Activated CD4-positive, alpha-beta memory T cell treated with anti-CD3 and anti-CD28 coated beads, Interleukin-2, amount 10 ng/mL, durations not matched to agents 7 days and 5 days (primary cell): ENCODE measurements around the gene ATXN7L1. TPM values are rescaled to one million over a fixed set of nuclear protein-coding genes. Genes with fewer than 3 reads are reported as not detected.
A peak's percentile ranks its signal among the peaks of the same experiment; 100 is the strongest.

Experiments used
- CTCF ChIA-PET: fragments of 350-600 bp; sonication (Branson Sonifier 250); formaldehyde crosslinking; loops from one replicate; lab custom pipeline; 2021; ENCODE audit warnings: antibody characterized with exemption, inconsistent platforms; lab: Charles Lee
- POLR2A ChIA-PET: fragments of 350-600 bp; sonication (Branson Sonifier 250); formaldehyde crosslinking; loops from one replicate; lab custom pipeline; 2021; ENCODE audit warnings: antibody characterized with exemption; lab: Charles Lee
- DNase-seq: peaks from one replicate; pipeline ENCODE4 v3.0.0-alpha.2; 2020
- H3K27ac Mint-ChIP-seq: one replicate; pipeline ENCODE4 v1.8.0; 2021; ENCODE audit warnings: mild to moderate bottlenecking, mixed read lengths
- H3K27me3 Mint-ChIP-seq: one replicate; pipeline ENCODE4 v1.8.0; 2021; ENCODE audit warnings: mixed read lengths
- H3K36me3 Mint-ChIP-seq: one replicate; pipeline ENCODE4 v1.8.0; 2021; ENCODE audit warnings: low read depth, mixed read lengths
- H3K4me1 Mint-ChIP-seq: one replicate; pipeline ENCODE4 v1.8.0; 2021; ENCODE audit warnings: mixed read lengths
- H3K4me3 Mint-ChIP-seq: one replicate; pipeline ENCODE4 v1.8.0; 2021; ENCODE audit warnings: mild to moderate bottlenecking, mixed read lengths
- H3K9me3 Mint-ChIP-seq: one replicate; pipeline ENCODE4 v1.8.0; 2021; ENCODE audit warnings: mixed read lengths
- total RNA-seq, 2 experiments: library from RNA; stranded (reverse); gene quantifications; one replicate each; pipeline ENCODE4 v1.2.3, GENCODE V29; 2021

ATXN7L1 gene
- total RNA-seq, 2 experiments from 2014 or later, result 27.1 to 28.1 TPM

DNA sequence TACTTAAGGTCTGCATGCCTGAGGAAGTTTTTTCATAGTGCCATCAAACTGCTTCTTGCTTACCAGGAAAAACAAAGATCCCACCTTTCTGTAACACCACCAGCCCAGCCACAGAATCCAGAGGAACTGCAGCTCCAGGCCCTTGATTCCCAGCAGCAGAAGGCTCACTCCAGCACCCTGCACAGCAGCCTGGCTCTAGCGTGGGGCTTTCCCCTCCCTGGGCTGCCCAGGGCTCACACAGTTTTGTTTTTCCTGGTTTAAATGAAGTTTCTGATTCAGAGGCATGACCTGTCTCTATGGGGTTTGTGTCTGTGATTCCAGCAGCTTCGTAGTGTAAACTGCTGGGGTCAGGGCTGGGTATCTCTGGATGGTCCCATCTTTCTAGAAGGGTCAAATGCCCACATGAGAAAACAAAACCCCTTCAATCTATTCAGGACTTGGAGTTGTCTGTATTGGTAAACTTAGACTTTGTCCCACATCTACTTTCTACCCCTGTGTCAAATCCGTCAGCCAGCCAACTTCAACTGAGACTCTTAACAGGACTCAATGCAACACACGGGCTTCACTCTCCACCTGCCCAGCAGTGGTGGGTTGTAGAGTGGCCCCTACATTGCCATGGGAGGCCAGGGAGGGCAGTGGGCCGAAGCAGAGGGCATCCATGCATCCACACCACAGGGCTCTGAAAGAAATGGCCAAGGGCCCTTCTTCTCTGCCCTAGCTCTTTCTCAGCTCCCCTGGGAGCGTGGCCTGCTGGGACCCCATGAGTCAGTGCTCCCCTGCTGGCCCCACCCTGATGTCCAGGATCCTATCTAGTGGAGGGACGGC, 73.6 kb downstream of the ATXN7L1 start:
- peaks cover 63% of the 10 kb centered on the region for H3K4me1 Mint-ChIP-seq
- no peak overlapping the region for H3K4me3 Mint-ChIP-seq
- no peaks in the 10 kb centered on the region for H3K36me3 Mint-ChIP-seq
- peaks cover 2% of the 10 kb centered on the region for H3K27me3 Mint-ChIP-seq
- CTCF ChIA-PET, result interaction anchor here (1.3 kb wide), 1 partner anchor 42 kb away, joined by 3 read pairs; no protein-coding TSS in a partner anchor
- no peak overlapping the region for H3K27ac Mint-ChIP-seq
- DNase-seq, result no peak
- no peaks in the 10 kb centered on the region for H3K9me3 Mint-ChIP-seq
- POLR2A ChIA-PET, result interaction anchor here (1.7 to 10.3 kb wide), 2 partner anchors 11 to 46 kb away, joined by 3 to 103 read pairs; no protein-coding TSS in a partner anchor

DNA sequence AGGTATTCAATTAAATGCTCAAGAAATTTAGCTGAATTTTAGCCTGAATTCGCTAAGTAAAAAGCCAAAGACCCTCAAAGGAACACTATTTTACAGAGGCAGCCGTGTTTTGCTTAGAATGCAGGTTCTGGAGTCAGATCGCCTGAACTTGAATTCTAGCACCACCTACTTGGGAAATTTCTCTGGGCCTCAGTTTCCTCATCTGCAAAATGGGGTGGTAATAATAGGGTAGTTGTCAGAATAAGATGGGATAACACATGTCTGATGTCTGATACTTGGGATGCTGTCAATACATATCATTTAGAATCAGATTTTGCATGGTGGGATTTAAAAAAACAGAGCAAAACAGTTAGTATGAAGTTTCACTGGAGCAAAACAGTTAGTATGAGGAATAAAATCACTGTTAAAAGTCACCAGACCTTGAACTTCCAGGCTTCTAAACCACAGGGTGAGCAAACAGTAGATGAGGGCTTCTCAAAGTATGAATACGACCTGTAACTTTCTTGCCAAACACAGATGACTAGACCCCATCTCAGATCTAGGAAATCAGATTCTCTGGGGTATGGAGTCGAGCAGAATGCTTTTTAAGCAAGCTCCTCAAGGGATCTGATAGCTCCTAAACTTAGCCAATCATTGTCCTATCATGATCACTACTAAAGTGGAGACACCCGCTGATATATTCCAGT, 75.4 kb downstream of the ATXN7L1 start:
- ChIA-PET POLR2A (interaction anchor here (1.2 to 2.0 kb wide), 4 partner anchors 8 to 222 kb away, joined by 4 to 16 read pairs (median 6); no protein-coding TSS in a partner anchor), CTCF (interaction anchor here (0.9 to 1.7 kb wide), 3 partner anchors 34 to 40 kb away, joined by 3 to 5 read pairs (median 3); no protein-coding TSS in a partner anchor)
- no peak for DNase-seq
- peaks cover 2% of the 10 kb centered on the region for H3K27me3 Mint-ChIP-seq
- H3K9me3 Mint-ChIP-seq, result no peaks in the 10 kb centered on the region
- H3K27ac Mint-ChIP-seq, result no peak overlapping the region
- peaks cover 45% of the 10 kb centered on the region for H3K4me1 Mint-ChIP-seq
- H3K4me3 Mint-ChIP-seq, result no peak overlapping the region
- H3K36me3 Mint-ChIP-seq, result no peaks in the 10 kb centered on the region

DNA sequence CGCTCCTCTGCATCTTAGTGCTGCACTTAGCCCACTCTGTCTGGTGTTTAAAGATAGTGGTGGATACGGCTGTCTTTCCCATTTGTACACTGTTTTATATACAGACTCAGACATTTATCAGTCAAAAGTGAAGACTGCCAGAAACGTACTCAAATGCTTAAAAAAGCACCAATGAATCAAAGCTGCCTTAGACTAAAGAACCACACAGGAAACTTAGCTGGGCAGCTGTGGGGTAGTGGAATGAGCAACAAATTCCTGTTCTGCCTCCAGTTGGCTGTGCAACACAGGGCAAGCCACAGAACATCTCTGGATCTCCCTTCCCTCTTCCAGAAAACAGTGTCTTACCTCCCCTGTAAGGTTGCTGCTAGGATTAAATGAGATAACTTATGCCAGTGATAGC, 76.0 kb downstream of the ATXN7L1 start:
- H3K9me3 Mint-ChIP-seq, result no peaks in the 10 kb centered on the region
- H3K4me1 Mint-ChIP-seq, result peaks cover 39% of the 10 kb centered on the region
- peaks cover 2% of the 10 kb centered on the region for H3K27me3 Mint-ChIP-seq
- H3K36me3 Mint-ChIP-seq, result no peaks in the 10 kb centered on the region
- ChIA-PET CTCF (interaction anchor here (0.9 to 1.7 kb wide), 3 partner anchors 33 to 40 kb away, joined by 3 to 5 read pairs (median 3); no protein-coding TSS in a partner anchor), POLR2A (interaction anchor here (1.1 to 2.0 kb wide), 5 partner anchors 8 to 223 kb away, joined by 4 to 16 read pairs (median 4); no protein-coding TSS in a partner anchor)
- H3K27ac Mint-ChIP-seq, result no peak overlapping the region
- no peak overlapping the region for H3K4me3 Mint-ChIP-seq
- DNase-seq, result peak; percentile 55

DNA sequence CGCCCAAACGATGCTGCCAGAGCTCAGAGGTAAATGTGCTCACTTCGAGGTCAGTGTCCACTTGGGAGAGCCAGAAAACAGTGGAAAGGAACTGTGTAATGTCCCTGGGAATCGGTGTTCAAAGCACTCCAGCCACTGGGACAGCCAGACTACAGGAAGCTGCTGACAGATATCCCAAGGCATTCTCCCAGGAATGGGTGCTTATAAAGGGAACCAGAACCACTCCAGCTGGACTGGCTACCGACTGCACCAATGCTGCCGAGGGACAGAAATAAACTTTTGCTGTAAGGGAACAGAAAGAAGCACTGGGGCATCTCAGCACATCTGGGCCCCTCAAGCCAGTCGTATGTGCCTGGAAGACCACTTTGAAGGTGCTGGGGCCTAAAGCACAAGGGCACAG, 76.7 kb downstream of the ATXN7L1 start:
- ChIA-PET POLR2A (interaction anchor here (1.0 to 1.5 kb wide), 3 partner anchors 8 to 12 kb away, joined by 3 to 16 read pairs (median 4); no protein-coding TSS in a partner anchor), CTCF (interaction anchor here (0.9 to 1.7 kb wide), 3 partner anchors 33 to 39 kb away, joined by 3 to 5 read pairs (median 3); no protein-coding TSS in a partner anchor)
- Mint-ChIP-seq H3K27ac (no peak overlapping the region), H3K9me3 (no peaks in the 10 kb centered on the region), H3K27me3 (peaks cover 2% of the 10 kb centered on the region), H3K36me3 (no peaks in the 10 kb centered on the region), H3K4me1 (peaks cover 32% of the 10 kb centered on the region), H3K4me3 (no peak overlapping the region)
- DNase-seq, result no peak

DNA sequence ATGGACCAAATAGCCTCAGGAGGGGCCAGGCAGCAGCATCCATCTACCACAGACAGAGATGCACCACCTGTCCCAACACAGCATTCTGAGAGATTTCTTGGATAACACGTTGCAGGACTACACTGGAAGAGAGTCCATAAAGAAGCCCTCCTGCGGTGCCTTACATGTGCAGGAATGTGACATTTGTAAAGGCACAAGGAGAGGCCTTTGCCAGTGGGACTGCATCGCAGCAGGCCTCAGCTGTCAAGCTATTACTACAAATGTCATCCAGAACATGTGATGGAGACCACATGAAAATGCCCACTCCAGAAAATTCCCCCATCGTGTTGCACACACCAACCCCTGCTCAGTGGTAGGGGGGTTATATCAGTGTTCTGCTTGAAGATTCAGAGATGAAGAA, 77.4 kb downstream of the ATXN7L1 start:
- H3K4me1 Mint-ChIP-seq, result peaks cover 31% of the 10 kb centered on the region
- no peak for DNase-seq
- no peaks in the 10 kb centered on the region for H3K9me3 Mint-ChIP-seq
- ChIA-PET CTCF (interaction anchor here (0.6 to 1.6 kb wide), 3 partner anchors 34 to 79 kb away, joined by 3 to 5 read pairs (median 4); no protein-coding TSS in a partner anchor), POLR2A (interaction anchor here (1.0 to 1.2 kb wide), 2 partner anchors 9 to 51 kb away, joined by 3 read pairs; no protein-coding TSS in a partner anchor)
- peaks cover 2% of the 10 kb centered on the region for H3K27me3 Mint-ChIP-seq
- no peak overlapping the region for H3K27ac Mint-ChIP-seq
- no peak overlapping the region for H3K4me3 Mint-ChIP-seq
- H3K36me3 Mint-ChIP-seq, result no peaks in the 10 kb centered on the region

DNA sequence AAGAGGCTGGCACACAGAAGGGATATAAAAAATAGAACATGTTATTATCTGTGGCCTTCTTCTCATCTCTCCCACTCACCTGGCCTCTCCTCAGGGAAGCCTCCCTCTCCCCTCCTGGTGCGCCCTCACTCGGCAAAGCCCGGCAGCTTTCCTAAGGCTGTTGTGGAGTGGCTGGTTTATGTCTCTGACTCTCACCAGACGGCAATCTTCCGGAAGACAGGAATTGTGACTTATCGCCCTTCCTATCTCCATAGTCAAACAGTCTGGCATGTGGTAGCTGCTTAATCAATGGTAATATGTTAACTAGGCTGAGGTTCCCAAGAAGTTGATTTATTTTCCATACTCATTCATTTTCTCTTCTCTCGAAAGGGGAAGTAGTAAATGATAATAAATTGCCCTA, 78.7 kb downstream of the ATXN7L1 start:
- H3K36me3 Mint-ChIP-seq, result no peaks in the 10 kb centered on the region

DNA sequence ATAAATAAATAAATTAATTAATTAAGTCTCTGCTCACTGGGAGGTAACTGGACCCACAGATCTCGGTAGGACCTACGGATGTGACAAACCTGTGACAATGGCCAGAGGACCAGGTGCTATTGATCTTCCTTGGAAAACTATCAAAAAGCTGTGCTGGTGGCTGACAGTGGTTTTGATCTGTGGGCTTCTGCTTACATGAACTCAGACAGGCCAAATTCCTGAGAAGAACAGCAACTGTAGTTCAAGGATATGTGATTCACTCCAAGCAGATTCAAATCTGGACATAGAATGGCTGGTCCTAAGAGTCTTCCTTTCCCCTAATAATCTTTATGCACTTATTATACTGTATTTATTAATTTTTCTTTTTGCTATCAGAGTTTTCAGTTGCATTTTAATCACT, 80.0 kb downstream of the ATXN7L1 start:
- Mint-ChIP-seq H3K4me1 (peaks cover 22% of the 10 kb centered on the region), H3K4me3 (no peak overlapping the region), H3K9me3 (no peaks in the 10 kb centered on the region), H3K27me3 (peaks cover 2% of the 10 kb centered on the region), H3K27ac (no peak overlapping the region), H3K36me3 (no peaks in the 10 kb centered on the region)
- no peak for DNase-seq
- ChIA-PET CTCF (interaction anchor here (0.8 to 1.8 kb wide), 5 partner anchors 8 to 139 kb away, joined by 3 to 4 read pairs (median 3); no protein-coding TSS in a partner anchor), POLR2A (interaction anchor here (0.8 to 2.2 kb wide), 2 partner anchors 10 to 27 kb away, joined by 3 to 8 read pairs; no protein-coding TSS in a partner anchor)

More for the DNA sequence above, 78.7 kb downstream of the ATXN7L1 start:
- Mint-ChIP-seq H3K9me3 (no peaks in the 10 kb centered on the region), H3K4me1 (peaks cover 28% of the 10 kb centered on the region), H3K27me3 (peaks cover 2% of the 10 kb centered on the region), H3K27ac (no peak overlapping the region), H3K4me3 (no peak overlapping the region)
- ChIA-PET POLR2A (interaction anchor here (1.2 to 2.2 kb wide), 2 partner anchors 8 to 52 kb away, joined by 3 to 8 read pairs; no protein-coding TSS in a partner anchor), CTCF (interaction anchor here (1.5 to 1.8 kb wide), 3 partner anchors 12 to 145 kb away, joined by 3 to 4 read pairs (median 3); no protein-coding TSS in a partner anchor)
- DNase-seq, result no peak

DNA sequence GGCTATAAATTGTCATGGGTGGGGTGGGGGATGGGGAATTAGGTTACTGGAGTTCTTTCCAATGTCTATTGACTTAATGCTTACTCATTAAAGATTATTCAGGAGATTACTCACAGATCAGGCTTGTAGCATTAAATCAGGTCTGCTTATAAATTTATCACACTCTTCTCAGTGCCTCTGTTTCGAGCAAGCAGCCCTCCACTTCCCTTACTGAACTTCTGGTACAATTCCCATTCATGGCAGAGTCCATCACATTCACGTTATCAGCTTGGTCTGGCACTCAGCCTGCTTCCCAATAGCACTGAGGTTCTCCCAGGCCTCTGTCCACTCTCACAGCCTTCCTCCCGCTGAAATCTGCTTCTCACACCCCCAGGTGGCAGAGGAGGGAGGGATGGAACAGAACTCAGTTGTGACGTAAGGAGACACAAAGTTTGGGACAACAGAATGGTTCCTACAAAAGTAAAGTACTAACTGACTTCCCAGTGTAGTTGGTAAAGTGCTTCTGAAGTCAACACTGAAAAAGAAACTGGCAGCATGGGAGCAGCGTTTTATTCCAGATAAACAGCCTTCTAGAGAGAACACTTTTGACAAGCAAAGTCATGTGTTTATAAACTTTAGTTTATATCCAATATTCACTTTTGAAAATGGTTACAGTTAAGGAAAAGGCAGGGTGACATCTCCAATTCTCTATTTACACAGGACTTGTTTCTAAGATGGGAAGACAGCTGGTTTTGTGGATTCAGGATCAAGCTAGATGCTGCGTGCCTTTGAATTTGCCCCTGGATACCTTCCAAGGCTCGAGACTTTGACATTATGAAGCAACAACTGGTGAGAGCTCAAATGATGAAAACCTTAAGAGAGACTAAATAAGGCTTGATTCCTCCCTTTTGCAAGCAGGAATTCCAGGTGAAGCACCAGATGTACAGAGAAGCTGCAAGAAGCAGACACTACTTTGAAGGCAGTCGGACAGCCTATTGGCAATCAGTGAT, 81.4 kb downstream of the ATXN7L1 start:
- Mint-ChIP-seq H3K9me3 (no peaks in the 10 kb centered on the region), H3K36me3 (no peaks in the 10 kb centered on the region), H3K4me3 (no peak overlapping the region), H3K4me1 (peaks cover 9% of the 10 kb centered on the region), H3K27me3 (peaks cover 2% of the 10 kb centered on the region), H3K27ac (no peak overlapping the region)
- ChIA-PET CTCF (interaction anchor here (1.2 to 1.4 kb wide), 2 partner anchors 10 to 138 kb away, joined by 3 read pairs; no protein-coding TSS in a partner anchor), POLR2A (no interaction called here)
- DNase-seq, result no peak

DNA sequence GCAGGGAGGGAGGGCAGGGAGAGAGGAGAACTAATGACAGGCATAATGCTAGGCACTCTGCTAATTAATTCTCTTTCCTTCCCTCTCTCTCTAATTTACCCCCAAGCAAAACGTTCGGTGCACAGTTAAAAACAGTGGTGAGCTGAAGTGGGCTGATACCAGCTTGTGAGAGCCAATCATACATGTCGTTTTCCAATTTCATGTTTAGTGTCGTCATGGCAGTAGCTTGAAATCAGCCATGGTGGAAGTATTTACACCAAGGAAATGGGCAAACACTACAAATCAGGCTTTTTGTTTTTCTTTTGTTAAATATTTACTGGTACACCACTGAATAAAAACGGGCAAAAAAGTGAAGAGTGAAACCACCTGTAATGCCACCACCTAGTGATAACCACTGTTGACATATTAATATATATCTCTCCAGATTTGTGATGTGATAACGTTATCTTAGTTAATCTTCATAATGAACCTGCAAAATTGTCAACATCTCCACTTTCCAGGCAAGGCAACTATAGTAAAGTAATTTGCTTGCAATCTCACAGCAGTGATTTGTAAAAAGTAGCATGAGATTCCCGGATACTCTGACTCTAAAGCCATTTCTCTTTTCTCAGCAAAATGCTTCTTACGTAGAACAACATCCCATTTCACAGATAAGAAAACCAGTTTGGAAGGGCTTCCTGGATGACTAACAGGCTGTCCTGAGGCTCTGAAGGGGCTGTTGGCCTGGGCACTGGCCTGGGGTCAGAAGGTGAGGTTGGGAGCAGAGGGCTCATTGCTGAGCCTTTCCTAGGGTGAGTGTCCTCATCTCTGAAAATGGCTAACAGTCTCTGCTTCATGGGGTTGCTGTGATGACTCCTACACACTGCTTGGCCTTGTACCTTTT, 83.7 kb downstream of the ATXN7L1 start:
- no peak overlapping the region for H3K4me3 Mint-ChIP-seq
- H3K36me3 Mint-ChIP-seq, result no peaks in the 10 kb centered on the region
- no peaks in the 10 kb centered on the region for H3K9me3 Mint-ChIP-seq
- ChIA-PET CTCF (interaction anchor here (1.2 kb wide), 1 partner anchor 31 kb away, joined by 3 read pairs; no protein-coding TSS in a partner anchor), POLR2A (no interaction called here)
- no peaks in the 10 kb centered on the region for H3K4me1 Mint-ChIP-seq
- no peak for DNase-seq
- no peak overlapping the region for H3K27ac Mint-ChIP-seq
- no peaks in the 10 kb centered on the region for H3K27me3 Mint-ChIP-seq

DNA sequence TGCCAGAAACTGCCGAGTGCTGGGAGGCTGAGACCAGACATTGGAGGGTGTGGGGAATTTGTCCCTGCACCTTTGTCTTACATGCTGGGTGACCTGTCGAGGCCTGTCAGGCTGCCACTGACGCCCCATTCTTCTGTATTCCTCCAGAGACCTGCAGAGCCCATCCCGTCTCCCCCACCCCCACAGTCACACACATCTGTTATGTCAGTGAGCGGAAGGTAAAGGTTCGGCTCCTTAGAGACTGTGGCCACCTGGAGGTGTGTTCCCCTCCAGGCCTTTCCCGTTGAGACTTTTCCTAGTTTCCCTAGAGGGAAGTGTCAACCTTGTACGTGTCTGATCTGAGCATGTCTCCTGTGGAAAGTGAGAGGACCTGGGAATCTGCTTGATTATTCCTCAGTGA, 84.5 kb downstream of the ATXN7L1 start:
- no peaks in the 10 kb centered on the region for H3K4me1 Mint-ChIP-seq
- H3K36me3 Mint-ChIP-seq, result no peaks in the 10 kb centered on the region
- H3K27ac Mint-ChIP-seq, result no peak overlapping the region
- DNase-seq, result no peak
- ChIA-PET POLR2A (no interaction called here), CTCF (interaction anchor here (1.2 kb wide), 1 partner anchor 31 kb away, joined by 3 read pairs; no protein-coding TSS in a partner anchor)
- no peaks in the 10 kb centered on the region for H3K9me3 Mint-ChIP-seq
- peaks cover 3% of the 10 kb centered on the region for H3K27me3 Mint-ChIP-seq
- no peak overlapping the region for H3K4me3 Mint-ChIP-seq

DNA sequence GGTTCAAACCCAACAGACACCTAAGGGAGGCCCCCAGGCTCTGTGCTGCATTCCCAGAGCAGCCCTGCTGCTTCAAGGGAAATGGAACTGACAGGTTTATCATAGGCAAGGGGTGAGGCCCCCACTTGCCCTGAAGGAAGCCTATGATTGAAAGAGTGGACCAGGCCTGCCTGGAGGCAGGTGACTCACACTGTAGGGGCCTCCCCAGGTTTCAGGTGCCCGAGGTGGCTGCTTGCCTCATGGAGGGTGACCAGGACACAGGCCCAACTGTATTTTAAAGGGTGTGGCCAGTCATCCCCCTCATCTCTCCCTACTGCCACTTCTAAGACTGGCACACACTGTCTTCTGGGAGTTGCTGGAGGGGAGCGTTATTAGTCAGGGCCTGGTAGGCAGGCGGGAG, 85.4 kb downstream of the ATXN7L1 start:
- Mint-ChIP-seq H3K36me3 (no peaks in the 10 kb centered on the region), H3K27me3 (peaks cover 3% of the 10 kb centered on the region), H3K27ac (no peak overlapping the region), H3K4me3 (no peak overlapping the region), H3K9me3 (no peaks in the 10 kb centered on the region), H3K4me1 (no peaks in the 10 kb centered on the region)
- ChIA-PET CTCF (interaction anchor here (1.2 kb wide), 1 partner anchor 30 kb away, joined by 3 read pairs; no protein-coding TSS in a partner anchor), POLR2A (no interaction called here)
- no peak for DNase-seq
